NOMO-1 treated with DMSO at 0.1 percent for 48 hours (cell line): Measurements from ENCODE around the gene HSPBAP1.
"Not testable (repeated sequence)": the region's sequence is repeated elsewhere in the genome, so short reads cannot be mapped to it uniquely, and the experiment has no call there.

Experiments used
- DNase-seq: peaks from one replicate; lab custom pipeline; 2025; ENCODE audit not compliant: unreplicated experiment; lab: John Stamatoyannopoulos, UW

Gene HSPBAP1

GRCh38 chr3:122785231-122785630, 8.4 kb downstream of the HSPBAP1 start:
- no peak for DNase-seq

GRCh38 chr3:122784436-122784835, 9.2 kb downstream of the HSPBAP1 start:
- no peak for DNase-seq

GRCh38 chr3:122782804-122783203, 10.8 kb downstream of the HSPBAP1 start:
- no peak for DNase-seq

DNA sequence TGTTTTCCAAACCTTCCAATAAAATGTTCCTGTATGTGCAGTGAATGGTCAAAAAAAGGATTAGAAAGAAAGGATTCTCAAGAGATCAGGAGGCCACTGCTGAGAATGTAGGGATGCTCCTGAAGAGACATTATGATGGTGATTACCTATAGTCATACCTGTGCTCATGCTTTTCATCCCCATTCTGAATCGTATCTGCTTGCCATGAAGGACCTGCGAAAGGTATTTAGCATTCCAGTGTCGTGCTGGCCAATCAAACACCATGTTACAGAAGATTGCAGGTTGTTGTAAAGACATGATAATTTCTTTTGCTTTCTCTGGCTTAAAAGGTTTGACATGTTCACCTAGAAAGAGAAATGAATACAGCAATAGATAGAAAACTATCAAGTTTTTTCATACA, 16.1 kb downstream of the HSPBAP1 start:
- no peak for DNase-seq

DNA sequence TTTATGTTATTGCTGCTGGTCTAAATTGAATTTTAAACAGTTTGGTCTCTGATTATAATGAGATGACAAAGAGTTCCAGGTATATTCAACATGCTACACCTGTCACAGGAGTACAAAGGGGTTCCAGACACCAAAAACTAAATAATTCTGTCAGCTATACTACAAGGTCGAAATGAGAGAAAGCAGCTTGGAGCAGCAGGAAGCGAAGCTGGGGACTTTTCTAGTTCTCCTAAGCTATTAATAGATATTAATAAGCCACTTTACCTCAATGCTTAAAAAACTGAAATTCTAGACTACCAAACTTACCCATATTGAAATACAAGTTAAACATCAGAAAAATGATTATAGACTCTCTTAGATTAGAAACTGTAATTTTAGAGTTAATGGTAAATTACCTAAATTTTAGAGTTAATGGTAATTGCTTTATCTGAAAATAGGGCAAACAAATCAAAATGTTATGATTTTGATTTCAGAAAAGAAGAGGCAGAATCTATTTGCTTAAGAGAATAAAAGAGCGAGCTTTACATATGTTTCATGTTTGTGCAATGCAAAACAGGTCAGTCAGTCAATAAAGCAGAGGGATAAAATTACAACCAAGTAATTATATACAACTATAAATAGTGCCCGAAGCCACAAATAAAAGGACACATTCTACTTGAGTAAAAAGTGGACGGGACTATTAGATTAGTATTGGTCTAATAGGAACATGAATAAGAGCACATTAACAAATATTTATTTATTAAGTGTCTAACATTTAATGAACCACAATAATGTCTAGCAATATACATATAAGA, 16.8 kb downstream of the HSPBAP1 start:
- DNase-seq = no peak

- DNase-seq = no peak
Measured at GRCh38 chr3:122774564-122774963, 19.1 kb downstream of the HSPBAP1 start.

GRCh38 chr3:122773944-122774509, 19.6 kb downstream of the HSPBAP1 start:
- no peak for DNase-seq

DNA sequence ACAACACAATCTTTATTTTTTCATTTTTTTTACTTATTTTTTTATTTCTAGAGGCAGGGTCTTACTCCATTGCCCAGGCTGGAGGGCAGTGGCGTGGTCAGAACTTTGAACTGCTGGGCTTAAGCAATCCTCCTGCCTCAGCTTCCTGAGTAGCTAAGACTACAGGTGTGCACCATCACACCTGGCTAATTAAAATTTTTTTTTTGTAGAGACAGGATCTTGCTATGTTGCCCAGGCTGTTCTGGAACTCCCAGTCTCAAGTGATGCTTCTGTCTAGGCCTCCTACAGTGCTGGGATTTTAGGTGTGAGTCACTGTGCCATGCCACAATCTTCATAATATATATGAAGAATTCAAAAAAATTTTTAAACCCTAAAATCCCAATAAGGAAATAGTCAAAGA, 20.8 kb downstream of the HSPBAP1 start:
- no peak for DNase-seq

DNA sequence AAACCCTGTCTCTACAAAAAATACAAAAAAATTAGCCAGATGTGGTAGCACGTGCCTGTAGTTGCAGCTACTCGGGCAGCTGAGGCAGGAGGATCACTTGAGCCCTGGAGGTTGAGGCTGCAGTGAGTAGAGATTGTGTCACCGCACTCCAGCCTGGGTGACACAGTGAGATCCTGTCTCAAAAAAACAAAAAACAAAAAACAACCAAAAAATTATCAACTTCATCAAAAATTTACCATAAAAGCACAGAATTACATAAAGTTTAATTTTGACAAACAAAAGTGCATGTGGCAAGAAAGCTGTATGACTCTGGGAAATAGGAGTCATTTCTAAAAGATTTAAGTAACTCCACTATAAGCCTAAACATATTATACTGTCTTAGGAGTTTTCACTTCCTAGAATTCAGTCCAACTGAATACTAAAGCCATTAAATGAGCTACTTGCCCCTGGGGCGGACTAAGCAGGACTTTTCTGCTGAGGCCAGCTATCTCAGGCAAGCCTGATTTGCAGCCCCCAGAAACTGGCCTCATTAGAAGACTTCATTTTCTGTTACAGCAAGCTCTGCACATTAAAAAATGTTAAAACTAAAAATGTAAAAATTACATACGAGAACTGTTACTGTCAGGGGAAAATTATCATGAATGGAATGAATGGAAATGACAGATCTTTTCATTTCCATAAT, 23.0 kb downstream of the HSPBAP1 start:
- no peak for DNase-seq

DNA sequence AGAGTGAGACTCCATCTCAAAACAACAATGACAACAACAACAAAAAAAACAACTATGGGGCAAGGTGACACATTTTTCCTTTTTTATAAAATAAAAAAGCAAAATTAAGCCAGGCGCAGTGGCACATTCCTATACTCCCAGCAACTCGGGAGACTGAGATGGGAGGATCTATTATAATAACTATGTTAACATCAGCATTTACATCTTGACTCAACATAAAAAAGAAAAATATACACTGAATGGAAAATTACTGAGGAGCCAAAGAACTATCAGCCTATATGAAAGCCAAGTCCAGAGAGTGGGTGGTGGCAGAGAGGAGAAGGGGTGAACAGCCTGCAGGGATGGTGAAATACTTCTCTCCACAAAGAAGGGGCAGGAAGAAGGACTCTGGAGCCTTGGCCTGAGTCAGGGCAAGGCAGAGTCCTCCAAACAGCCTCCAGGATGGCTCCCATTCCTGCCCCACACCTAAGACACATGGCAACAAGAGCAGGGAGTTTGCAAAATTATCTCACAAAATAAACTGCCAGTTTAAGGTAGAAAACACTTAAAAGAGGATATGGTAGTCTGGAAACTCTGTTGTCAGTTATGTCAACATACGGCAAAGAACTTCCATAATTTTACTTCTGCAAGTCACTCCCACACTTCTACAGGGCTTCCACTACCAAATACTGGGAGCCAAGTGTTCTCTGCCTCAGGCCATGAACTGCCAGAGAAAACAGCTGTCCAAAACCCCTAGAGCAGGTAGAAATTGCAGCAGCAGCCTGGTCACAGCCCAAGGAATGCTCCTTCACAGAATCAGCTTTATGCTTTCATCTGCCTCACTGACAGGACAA, 25.9 kb downstream of the HSPBAP1 start:
- no peak for DNase-seq

GRCh38 chr3:122766430-122766829, 27.2 kb downstream of the HSPBAP1 start:
- DNase-seq = no peak

DNA sequence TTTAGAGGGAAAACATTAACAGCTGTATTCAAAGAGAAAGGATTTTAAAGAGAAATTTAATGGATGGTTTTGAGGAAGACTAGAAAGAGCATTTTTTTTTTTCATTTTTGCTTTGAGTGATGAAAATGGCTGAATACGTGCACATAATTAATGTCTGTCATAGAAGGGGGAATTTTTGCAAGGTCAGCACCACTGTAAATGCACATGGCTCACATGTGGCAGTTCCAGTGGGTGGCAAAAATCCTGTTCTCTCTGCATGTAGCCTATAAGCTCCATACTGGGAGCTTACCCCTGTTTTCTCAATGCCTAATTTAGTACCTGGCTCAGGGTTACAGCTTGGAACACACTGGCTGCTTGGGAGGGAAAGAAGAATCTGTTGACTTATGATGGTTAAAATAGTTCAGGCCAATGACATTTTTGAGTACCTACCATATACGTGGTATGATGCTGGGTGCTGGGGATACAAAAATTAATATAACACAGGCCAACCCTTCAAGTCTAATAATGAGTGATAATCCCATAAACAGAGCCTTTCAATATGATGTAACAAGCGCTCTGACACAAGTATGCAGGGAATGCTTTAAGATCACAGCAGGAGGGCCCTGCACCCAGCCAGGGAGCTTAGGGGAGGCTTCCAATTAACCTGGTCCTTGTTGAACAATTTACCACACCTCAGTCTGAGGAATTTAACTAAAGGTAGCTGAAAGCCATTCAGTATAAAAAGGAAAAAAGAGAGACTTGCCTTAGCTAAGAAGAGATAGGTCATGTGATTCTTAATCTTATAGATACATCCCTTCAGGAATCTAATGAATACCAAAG, 33.0 kb downstream of the HSPBAP1 start:
- no peak for DNase-seq

DNA sequence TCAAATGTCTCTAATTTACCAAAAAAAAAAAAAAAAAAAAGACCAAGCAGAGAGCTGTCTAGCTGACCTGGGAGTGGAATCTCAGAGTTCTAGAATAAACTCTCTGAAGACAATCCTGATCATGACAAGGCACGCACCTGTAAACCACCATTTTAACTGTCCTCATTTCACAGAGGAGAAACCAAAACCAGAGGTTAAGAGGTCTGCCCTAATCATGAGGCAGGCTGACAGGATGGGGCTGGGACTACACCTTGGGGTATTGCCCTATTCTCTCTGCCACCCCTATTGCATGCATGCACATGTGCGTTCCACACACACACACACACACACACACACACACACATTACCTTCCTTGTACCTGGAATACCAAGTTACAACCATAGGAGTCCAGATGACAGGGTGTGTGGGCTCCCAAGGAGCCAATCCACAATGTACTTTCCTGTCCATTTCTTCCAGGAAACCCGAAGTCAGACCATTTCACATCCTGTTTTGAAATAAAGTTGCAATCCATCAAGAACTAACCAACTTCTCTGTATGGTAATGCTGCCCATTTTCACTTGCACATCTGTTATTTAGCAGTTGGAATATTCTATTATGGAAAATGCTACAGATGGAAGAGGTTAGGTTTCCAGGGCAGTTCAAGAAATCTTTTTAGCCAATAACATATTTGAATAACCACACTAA, 34.6 kb downstream of the HSPBAP1 start:
- DNase-seq = no peak

DNA sequence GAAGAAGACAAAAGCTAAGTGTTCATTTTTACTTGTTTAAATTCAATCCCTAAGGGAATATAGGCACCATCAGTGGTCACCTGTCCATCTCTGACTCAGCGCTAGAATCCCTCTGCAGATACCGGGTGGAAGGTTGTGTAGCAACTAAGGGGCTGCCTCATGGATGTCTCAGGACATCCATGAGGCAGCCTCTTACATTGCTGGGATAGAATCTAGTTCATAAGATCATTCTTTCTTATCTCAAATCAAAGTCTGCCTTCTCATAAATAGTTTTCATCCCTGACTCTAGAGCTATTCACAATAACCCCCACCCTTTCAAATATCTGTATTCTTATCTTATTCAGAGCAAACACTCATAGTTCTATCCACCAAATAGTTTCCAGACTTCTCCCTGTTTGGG, 38.1 kb downstream of the HSPBAP1 start:
- DNase-seq = no peak

- DNase-seq = no peak
Measured at GRCh38 chr3:122754929-122755328, 38.7 kb downstream of the HSPBAP1 start.

DNA sequence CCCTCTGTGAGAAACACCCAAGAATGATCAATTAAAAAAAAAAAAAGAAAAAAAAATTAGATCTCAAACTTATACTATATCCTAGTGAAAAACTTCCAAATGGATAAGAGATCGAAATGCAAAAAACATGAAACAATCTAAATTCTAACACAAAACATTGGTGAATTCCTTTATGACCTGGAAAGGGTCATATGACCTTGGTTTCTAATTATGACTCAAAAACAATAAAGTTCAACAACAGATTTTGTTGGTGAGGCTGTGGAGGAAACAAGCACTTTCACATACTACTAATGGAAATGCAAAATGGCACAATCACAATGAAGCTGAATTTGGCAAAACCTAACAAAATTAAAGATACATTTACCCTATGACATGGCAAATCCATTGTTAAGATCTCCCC, 45.3 kb downstream of the HSPBAP1 start:
- DNase-seq = no peak

GRCh38 chr3:122747295-122747694, 46.3 kb downstream of the HSPBAP1 start:
- DNase-seq = not testable (repeated sequence)

- DNase-seq = no peak
Measured at GRCh38 chr3:122745369-122746021, 48.1 kb downstream of the HSPBAP1 start.

GRCh38 chr3:122743581-122744120, 50.0 kb downstream of the HSPBAP1 start:
- no peak for DNase-seq
